AG04450 (cell line): Measurements from ENCODE around the gene RLBP1. TPM values are rescaled to one million over a fixed set of nuclear protein-coding genes. Genes with fewer than 3 reads are reported as not detected.

Source experiments
- CTCF ChIA-PET: fragments of 300-600, 350-600 bp; formaldehyde crosslinking; extraction: SDS; loops from one replicate; lab custom pipeline; 2022; ENCODE audit warnings: antibody characterized with exemption, inconsistent platforms; lab: Charles Lee
- POLR2A ChIA-PET: fragments of 350-600 bp; formaldehyde crosslinking; extraction: SDS; loops from one replicate; lab custom pipeline; 2021; ENCODE audit warnings: antibody characterized with exemption, inconsistent platforms; lab: Yijun Ruan, JAX
- DNase-seq: peaks from one replicate; pipeline ENCODE4 v3.0.0-alpha.2; 2011; ENCODE audit warnings: low read depth, low spot score
- H3K27ac ChIP-seq: one replicate; pipeline ENCODE4 v1.5.1; 2012; ENCODE audit warnings: low read depth, low read length, control low read depth
- H3K27me3 ChIP-seq: one replicate; pipeline ENCODE4 v1.6.0; 2012; ENCODE audit warnings: low read length; ENCODE audit not compliant: control insufficient read depth, insufficient read depth
- H3K4me3 ChIP-seq: 2 replicates; pipeline ENCODE4 v1.5.1; 2011; ENCODE audit warnings: mild to moderate bottlenecking, low read depth, low read length, control low read depth
- H3K9me3 ChIP-seq: 2 replicates; pipeline ENCODE4 v1.5.1; 2012; ENCODE audit warnings: low read length; ENCODE audit not compliant: control insufficient read depth, insufficient read depth
- polyA plus RNA-seq: library from polyadenylated mRNA; depleted of rRNA; stranded (reverse); fragments of >200 nt; gene quantifications from 2 replicates; pipeline ENCODE4 v1.2.3, GENCODE V29; 2011
- TF ChIP-seq, protein P1 (sequence below): IDR thresholded peaks from 2 replicates; pipeline ENCODE4 v1.5.1; 2011; ENCODE audit warnings: low read depth, low read length, control low read depth, inconsistent platforms

RLBP1 gene
- polyA plus RNA-seq, 1 experiment = not detected

DNA sequence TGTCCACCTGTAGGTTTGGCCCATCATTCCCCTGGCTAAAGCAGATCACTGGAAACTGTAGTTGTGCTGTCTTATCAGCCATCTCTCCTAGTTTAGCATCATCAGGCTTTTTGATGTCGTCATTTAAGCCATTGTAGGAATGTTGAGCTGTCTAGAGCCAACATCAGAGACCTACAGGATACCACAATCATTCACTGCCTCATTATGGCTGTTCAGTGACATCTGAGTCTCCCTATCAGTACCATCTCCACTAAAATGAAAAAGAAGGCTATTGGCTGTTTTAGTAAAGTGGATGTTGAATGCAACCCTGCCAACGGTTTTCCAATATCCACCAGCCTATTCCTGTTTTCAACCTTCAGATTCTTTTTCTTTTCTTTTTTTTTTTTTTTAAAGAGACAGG, 29.2 kb downstream of the RLBP1 start:
- Histone ChIP-seq H3K4me3 (no peak overlapping the region), H3K27me3 (no peaks in the 10 kb centered on the region), H3K27ac (no peak overlapping the region), H3K9me3 (no peaks in the 10 kb centered on the region)
- CTCF ChIA-PET = interaction anchor here (1.2 to 1.4 kb wide), 2 partner anchors 14 to 15 kb away, joined by 3 to 9 read pairs; no protein-coding TSS in a partner anchor
- DNase-seq = no peak
- POLR2A ChIA-PET = interaction anchor here (0.7 kb wide), 1 partner anchor 271 kb away, joined by 4 read pairs; no protein-coding TSS in a partner anchor
- TF ChIP-seq, protein P1, sequence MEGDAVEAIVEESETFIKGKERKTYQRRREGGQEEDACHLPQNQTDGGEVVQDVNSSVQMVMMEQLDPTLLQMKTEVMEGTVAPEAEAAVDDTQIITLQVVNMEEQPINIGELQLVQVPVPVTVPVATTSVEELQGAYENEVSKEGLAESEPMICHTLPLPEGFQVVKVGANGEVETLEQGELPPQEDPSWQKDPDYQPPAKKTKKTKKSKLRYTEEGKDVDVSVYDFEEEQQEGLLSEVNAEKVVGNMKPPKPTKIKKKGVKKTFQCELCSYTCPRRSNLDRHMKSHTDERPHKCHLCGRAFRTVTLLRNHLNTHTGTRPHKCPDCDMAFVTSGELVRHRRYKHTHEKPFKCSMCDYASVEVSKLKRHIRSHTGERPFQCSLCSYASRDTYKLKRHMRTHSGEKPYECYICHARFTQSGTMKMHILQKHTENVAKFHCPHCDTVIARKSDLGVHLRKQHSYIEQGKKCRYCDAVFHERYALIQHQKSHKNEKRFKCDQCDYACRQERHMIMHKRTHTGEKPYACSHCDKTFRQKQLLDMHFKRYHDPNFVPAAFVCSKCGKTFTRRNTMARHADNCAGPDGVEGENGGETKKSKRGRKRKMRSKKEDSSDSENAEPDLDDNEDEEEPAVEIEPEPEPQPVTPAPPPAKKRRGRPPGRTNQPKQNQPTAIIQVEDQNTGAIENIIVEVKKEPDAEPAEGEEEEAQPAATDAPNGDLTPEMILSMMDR = no peak

DNA sequence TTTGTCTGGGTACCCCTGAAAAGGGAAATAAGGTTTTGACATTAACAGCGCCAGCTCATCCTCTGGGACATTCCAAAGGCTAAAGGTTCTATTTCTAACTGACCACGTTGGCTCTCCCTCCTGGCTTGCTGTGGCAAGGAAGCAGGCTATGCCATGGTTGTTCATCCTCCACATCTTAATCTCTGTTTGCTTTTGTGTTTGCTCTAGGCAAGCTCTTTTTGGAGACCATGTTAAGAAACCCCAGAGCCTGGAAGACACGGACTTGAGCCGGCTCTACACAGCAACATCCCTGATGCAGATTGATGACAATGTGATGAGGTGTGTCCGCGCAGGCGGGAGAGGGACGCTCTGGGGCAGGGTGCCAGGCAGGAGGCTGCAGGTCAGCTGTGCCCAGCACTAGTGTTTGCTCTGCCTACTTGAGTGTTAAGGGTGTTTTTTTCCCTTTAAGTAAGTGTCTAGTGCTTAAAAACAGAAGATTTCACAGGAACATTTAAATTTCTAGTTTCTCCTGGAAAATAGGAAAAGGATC, 33.3 kb downstream of the RLBP1 start:
- CTCF ChIA-PET = interaction anchor here (0.6 to 2.7 kb wide), 5 partner anchors 8 to 130 kb away, joined by 3 to 20 read pairs (median 9); no protein-coding TSS in a partner anchor

DNA sequence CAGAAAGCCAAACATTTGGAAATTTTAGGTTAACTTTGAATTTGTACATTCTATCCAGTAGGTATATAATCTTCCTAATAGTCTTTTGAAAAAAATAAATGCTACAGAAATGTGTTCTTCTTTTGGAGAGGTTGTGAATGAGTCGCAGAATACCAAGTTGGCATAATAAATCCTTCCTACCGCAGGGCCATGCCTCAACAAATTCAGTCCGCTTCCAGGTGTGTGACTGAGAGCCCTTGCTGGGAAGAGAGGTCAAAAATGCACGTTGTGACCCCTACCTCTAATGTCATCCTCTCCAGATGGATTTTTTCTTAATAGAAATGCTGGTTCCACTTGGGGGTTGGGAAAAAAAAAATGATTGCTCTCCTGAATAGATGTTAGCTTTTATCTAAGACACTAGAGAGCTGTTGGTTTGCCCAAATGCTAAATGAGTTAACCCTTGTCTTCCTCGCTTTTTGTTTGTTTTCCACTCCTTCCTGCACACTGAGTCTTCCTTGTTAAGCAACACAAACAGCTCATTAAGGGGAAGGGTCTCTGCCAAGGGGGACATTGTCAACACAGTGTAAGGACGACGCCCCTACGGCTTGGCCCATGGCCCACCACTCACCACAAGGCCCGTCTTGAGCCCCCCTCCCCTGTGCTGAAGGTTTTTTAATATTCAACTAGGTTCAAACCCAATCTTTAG, 33.9 kb downstream of the RLBP1 start:
- H3K4me3 ChIP-seq = no peak overlapping the region
- DNase-seq = no peak
- ChIA-PET POLR2A (interaction anchor here (1.2 kb wide), 1 partner anchor 99 kb away, joined by 3 read pairs; the partner anchor contains the start of gene ABHD2), CTCF (interaction anchor here (0.6 to 2.7 kb wide), 4 partner anchors 9 to 130 kb away, joined by 3 to 20 read pairs (median 12); no protein-coding TSS in a partner anchor)
- H3K27me3 ChIP-seq = no peaks in the 10 kb centered on the region
- TF ChIP-seq, protein P1 = no peak
- no peaks in the 10 kb centered on the region for H3K9me3 ChIP-seq
- H3K27ac ChIP-seq = no peak overlapping the region

More for the DNA sequence above, 33.3 kb downstream of the RLBP1 start:
- Histone ChIP-seq H3K27ac (no peak overlapping the region), H3K4me3 (no peak overlapping the region), H3K9me3 (no peaks in the 10 kb centered on the region), H3K27me3 (no peaks in the 10 kb centered on the region)
- no peak for DNase-seq
- POLR2A ChIA-PET = interaction anchor here (1.2 kb wide), 1 partner anchor 100 kb away, joined by 3 read pairs; the partner anchor contains the start of gene ABHD2
- TF ChIP-seq, protein P1 = no peak

DNA sequence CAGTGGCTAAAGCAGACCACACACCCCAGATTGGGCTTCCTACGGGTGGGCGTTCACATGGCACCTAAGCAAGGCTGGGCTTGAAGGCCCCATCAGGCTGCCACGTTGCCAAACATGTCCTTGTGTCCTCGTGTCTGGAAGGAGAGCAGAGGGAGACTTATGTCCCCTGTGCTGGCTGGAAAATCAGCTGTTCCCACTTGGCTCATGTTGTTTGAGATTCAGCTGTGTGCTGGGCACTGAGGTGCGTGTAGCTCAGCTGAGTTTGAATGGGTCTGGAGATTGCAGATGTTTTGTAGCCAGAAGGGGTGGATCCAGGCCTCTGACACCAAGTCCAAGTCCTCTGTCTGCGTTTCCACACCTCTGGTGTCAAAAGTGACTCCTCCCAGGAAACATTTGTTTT, 34.6 kb downstream of the RLBP1 start:
- Histone ChIP-seq H3K27ac (no peak overlapping the region), H3K27me3 (no peaks in the 10 kb centered on the region), H3K4me3 (no peak overlapping the region), H3K9me3 (no peaks in the 10 kb centered on the region)
- DNase-seq = no peak
- TF ChIP-seq, protein P1 = no peak
- ChIA-PET POLR2A (no interaction called here), CTCF (interaction anchor here (2.1 to 2.7 kb wide), 3 partner anchors 9 to 129 kb away, joined by 9 to 20 read pairs (median 14); no protein-coding TSS in a partner anchor)
